ENCODE measurements around the gene TBC1D22B. TPM values are rescaled to one million over a fixed set of nuclear protein-coding genes. Genes with fewer than 3 reads are reported as not detected.
"Not testable (repeated sequence)": the region's sequence is repeated elsewhere in the genome, so short reads cannot be mapped to it uniquely, and the experiment has no call there.

TBC1D22B gene
- total RNA-seq, 1 donor from 2014 or later = 16.5 TPM

- Histone ChIP-seq H3K4me1 (no peaks in the 10 kb centered on the region), H3K27ac (no peak overlapping the region), H3K27me3 (no peaks in the 10 kb centered on the region), H3K36me3 (no peaks in the 10 kb centered on the region), H3F3A (ENCODE audit: low read depth) (no peaks in the 10 kb centered on the region), H3K9ac (no peak overlapping the region), H3K9me3 (ENCODE audit: low read depth) (no peaks in the 10 kb centered on the region), H2AFZ (replicated peaks) (no peak overlapping the region), H3K4me2 (no peak overlapping the region), H3K4me3 (no peak overlapping the region), H4K20me1 (ENCODE audit: low read depth) (no peaks in the 10 kb centered on the region), H3K79me2 (ENCODE audit: low read depth) (no peaks in the 10 kb centered on the region)
- Mint-ChIP-seq H3K4me1 (no peaks in the 10 kb centered on the region), H3K27ac (no peak overlapping the region), H3K27me3 (ENCODE audit: insufficient read depth, low read depth) (peaks cover 4% of the 10 kb centered on the region), H3K4me3 (no peak overlapping the region), H3K9me3 (no peaks in the 10 kb centered on the region), H3K36me3 (no peaks in the 10 kb centered on the region)
- DNase-seq (ENCODE audit: low spot score) = no peak
- no peak for TF ChIP-seq EZH2 (IDR thresholded peaks at IDR 0.05)
- no peak for TF ChIP-seq EZH2phosphoT487 (IDR thresholded peaks at IDR 0.05)
- TF ChIP-seq, protein P1, sequence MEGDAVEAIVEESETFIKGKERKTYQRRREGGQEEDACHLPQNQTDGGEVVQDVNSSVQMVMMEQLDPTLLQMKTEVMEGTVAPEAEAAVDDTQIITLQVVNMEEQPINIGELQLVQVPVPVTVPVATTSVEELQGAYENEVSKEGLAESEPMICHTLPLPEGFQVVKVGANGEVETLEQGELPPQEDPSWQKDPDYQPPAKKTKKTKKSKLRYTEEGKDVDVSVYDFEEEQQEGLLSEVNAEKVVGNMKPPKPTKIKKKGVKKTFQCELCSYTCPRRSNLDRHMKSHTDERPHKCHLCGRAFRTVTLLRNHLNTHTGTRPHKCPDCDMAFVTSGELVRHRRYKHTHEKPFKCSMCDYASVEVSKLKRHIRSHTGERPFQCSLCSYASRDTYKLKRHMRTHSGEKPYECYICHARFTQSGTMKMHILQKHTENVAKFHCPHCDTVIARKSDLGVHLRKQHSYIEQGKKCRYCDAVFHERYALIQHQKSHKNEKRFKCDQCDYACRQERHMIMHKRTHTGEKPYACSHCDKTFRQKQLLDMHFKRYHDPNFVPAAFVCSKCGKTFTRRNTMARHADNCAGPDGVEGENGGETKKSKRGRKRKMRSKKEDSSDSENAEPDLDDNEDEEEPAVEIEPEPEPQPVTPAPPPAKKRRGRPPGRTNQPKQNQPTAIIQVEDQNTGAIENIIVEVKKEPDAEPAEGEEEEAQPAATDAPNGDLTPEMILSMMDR (IDR thresholded peaks at IDR 0.05) = no peak
These were observed 83.0 kb downstream of the TBC1D22B start for GRCh38 chr6:37340639-37340943.

DNA sequence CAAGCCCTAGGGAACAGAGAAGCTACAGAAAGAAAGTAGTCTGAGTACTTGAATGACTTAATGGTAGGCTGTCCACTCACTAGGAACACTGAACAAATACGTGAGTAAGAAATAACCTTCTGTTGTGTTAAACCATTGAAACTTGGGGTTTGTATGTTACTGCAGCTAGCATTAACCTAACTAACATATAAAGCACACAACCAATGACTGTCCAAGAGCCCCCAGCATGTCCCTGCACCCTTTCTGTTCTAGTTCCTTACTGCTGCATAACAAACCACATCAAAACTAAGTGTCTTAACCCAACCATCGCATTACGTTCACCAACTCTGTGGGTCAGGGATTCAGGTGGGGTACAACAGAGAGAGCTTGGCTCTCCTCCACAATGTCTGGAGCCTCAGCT, 85.7 kb downstream of the TBC1D22B start:
- H3K27me3 ChIP-seq = no peaks in the 10 kb centered on the region
- no peaks in the 10 kb centered on the region for H3F3A ChIP-seq (ENCODE audit: low read depth)
- Mint-ChIP-seq H3K9me3 (peaks cover 3% of the 10 kb centered on the region), H3K4me3 (no peak overlapping the region), H3K27ac (no peak overlapping the region), H3K27me3 (ENCODE audit: insufficient read depth, low read depth) (peaks cover 4% of the 10 kb centered on the region), H3K4me1 (no peaks in the 10 kb centered on the region), H3K36me3 (no peaks in the 10 kb centered on the region)
- H3K79me2 ChIP-seq (ENCODE audit: low read depth) = no peaks in the 10 kb centered on the region
- no peak overlapping the region for H2AFZ ChIP-seq (replicated peaks)
- no peaks in the 10 kb centered on the region for H3K36me3 ChIP-seq
- H3K4me3 ChIP-seq = no peak overlapping the region
- H3K4me1 ChIP-seq = no peaks in the 10 kb centered on the region
- no peak overlapping the region for H3K9ac ChIP-seq
- H3K27ac ChIP-seq = no peak overlapping the region
- no peak for DNase-seq (ENCODE audit: low spot score)
- H3K9me3 ChIP-seq (ENCODE audit: low read depth) = no peaks in the 10 kb centered on the region
- no peaks in the 10 kb centered on the region for H4K20me1 ChIP-seq (ENCODE audit: low read depth)
- no peak overlapping the region for H3K4me2 ChIP-seq
- TF ChIP-seq EZH2phosphoT487 (IDR thresholded peaks at IDR 0.05) (no peak), EZH2 (IDR thresholded peaks at IDR 0.05) (no peak)
- TF ChIP-seq, protein P1 (IDR thresholded peaks at IDR 0.05) = no peak

DNA sequence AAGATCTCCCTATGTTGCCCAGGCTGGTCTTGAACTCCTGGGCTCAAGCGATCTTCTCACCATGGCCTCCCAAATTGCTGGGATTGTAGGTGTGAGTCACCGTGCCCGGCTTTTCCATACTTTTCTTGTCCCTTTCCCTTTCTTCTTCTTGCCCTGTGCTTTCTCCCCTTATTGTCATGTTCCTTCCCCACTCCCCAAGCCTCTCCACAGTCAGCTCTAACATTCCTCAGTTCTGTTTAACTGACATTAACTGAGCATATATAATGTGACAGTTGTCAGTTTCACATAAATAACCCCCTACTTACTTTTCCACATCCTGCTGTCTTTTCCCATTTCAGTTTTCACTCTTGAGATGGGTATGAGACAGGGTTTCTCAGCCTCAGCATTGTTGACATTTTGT, 86.7 kb downstream of the TBC1D22B start:
- H3K4me3 ChIP-seq = no peak overlapping the region
- no peaks in the 10 kb centered on the region for H3K9me3 ChIP-seq (ENCODE audit: low read depth)
- H4K20me1 ChIP-seq (ENCODE audit: low read depth) = no peaks in the 10 kb centered on the region
- Mint-ChIP-seq H3K27me3 (ENCODE audit: insufficient read depth, low read depth) (peaks cover 4% of the 10 kb centered on the region), H3K4me1 (no peaks in the 10 kb centered on the region), H3K9me3 (peaks cover 3% of the 10 kb centered on the region), H3K36me3 (no peaks in the 10 kb centered on the region), H3K4me3 (no peak overlapping the region), H3K27ac (no peak overlapping the region)
- H3K4me1 ChIP-seq = no peaks in the 10 kb centered on the region
- H3K27me3 ChIP-seq = no peaks in the 10 kb centered on the region
- no peak for DNase-seq (ENCODE audit: low spot score)
- H3K9ac ChIP-seq = no peak overlapping the region
- no peak overlapping the region for H3K4me2 ChIP-seq
- H3F3A ChIP-seq (ENCODE audit: low read depth) = no peaks in the 10 kb centered on the region
- no peaks in the 10 kb centered on the region for H3K79me2 ChIP-seq (ENCODE audit: low read depth)
- no peak overlapping the region for H3K27ac ChIP-seq
- H3K36me3 ChIP-seq = no peaks in the 10 kb centered on the region
- no peak for TF ChIP-seq EZH2 (IDR thresholded peaks at IDR 0.05)
- TF ChIP-seq EZH2phosphoT487 (IDR thresholded peaks at IDR 0.05) = no peak
- TF ChIP-seq, protein P1 (IDR thresholded peaks at IDR 0.05) = no peak
- H2AFZ ChIP-seq (replicated peaks) = no peak overlapping the region

- not testable (repeated sequence) for H3K27me3 Mint-ChIP-seq (ENCODE audit: insufficient read depth, low read depth)
These were observed 88.2 kb downstream of the TBC1D22B start for GRCh38 chr6:37345804-37346203.

More at GRCh38 chr6:37345804-37346203, 88.2 kb downstream of the TBC1D22B start:
- not testable (repeated sequence) for H2AFZ ChIP-seq (replicated peaks); H3K9me3 Mint-ChIP-seq; H3K4me3 Mint-ChIP-seq; H3K27ac Mint-ChIP-seq; H3K4me3 ChIP-seq; H3K27me3 ChIP-seq; H3K4me1 Mint-ChIP-seq; H3K79me2 ChIP-seq (ENCODE audit: low read depth); H3K4me2 ChIP-seq; H3K9ac ChIP-seq; H4K20me1 ChIP-seq (ENCODE audit: low read depth); H3K36me3 ChIP-seq; H3K36me3 Mint-ChIP-seq; H3F3A ChIP-seq (ENCODE audit: low read depth); H3K27ac ChIP-seq; DNase-seq (ENCODE audit: low spot score); H3K4me1 ChIP-seq; H3K9me3 ChIP-seq (ENCODE audit: low read depth)
